ENCODE data around the gene GNB1L.
"Not testable (repeated sequence)": the region's sequence is repeated elsewhere in the genome, so short reads cannot be mapped to it uniquely, and the experiment has no call there.

GNB1L gene

DNA sequence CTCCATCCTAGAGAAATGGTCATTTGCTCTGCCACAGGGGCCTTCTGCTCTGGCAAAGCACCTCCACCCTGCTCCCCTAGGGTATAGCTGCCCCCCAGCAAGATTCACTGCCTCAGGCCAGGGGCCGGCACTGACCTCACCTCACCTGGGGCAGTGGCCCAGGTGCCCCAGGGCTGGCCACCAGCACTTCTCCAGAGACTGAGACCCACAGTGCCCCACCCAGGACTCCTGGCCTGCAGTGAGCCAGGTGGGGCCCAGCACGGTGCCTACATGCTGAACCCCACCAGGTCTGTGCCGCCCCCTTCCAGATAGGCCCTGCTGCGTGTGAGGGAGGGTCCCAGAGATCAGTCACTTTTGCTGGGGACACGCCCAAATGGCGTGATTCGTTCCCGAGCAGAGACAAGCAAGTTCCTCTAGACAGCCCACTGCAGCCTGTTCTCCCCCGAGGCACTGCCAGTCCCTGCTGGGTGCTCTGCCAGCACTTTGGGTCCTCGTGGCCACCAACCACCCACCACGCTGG, 10.8 kb downstream of the GNB1L start:
- no peak for DNase-seq (ENCODE audit: low read depth)

DNA sequence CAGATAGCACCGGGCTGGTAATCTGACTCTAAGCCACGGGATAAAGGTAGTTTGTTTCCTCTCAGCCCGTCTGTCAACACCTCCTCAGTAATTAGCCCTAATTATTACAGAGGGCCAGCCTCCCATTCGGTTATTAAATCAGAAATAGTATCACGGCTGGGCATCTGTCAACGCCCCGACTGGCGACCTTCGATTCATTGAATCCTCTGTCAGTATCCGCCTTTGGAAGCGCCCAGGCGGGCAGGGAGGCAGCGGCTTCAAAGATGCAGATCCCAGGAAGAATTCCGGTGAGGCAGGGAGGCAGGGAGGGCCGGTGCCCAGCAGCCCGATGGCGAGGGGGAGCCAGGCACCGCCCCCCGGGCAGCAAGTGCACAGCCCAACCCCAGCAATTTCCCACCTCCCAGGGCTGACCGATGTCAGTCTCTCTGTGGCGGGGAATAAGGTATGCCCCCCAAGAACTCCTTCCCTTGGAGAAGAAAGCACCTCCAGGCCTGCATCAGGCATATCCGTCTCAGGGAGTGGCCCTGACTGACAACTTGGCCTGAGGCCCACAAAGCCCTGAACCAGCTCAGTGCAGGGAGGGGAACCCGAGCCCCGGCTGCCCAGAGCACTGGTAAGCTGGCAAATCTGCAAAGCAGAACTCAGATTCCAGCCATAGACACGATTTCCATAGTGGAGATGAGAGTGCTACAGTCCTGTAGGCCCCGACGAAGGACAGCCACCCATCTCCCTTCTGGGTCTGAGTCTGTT, 11.4 kb downstream of the GNB1L start:
- no peak for DNase-seq (ENCODE audit: low read depth)

DNA sequence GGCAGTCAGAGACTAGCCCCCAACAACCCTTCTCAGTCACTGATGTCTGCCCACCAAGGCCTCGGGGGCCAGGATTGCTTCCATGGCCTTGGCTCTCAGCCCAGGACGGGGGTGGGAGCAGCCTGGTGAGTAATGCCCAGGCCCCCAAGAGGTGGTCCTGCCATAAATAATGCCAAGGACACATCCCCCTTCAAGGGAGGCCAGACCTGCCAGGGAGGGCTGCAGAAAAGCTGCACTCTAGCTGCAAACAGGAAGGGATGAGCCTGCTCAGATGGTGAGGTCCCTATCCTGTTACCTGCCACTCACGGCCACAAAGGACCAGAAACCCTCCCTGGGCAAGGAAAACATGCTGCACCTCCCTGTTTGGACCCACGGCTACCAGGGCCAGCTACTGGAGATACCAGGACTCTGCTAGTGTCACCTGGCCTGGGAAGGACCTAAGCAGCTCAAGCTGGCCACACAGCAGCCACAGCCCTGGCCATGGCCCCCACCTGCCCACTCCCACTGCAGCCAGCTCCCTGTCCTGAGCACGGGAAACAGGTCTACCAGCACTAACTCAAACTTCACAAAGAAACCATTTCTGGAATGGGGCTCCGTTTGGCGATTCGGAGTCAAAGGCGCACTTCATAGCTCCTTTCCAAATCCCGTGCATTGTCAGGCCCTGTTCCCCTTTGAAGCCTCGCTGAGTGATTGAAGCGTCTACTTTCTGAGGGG, 12.1 kb downstream of the GNB1L start:
- DNase-seq (ENCODE audit: low read depth): no peak

DNA sequence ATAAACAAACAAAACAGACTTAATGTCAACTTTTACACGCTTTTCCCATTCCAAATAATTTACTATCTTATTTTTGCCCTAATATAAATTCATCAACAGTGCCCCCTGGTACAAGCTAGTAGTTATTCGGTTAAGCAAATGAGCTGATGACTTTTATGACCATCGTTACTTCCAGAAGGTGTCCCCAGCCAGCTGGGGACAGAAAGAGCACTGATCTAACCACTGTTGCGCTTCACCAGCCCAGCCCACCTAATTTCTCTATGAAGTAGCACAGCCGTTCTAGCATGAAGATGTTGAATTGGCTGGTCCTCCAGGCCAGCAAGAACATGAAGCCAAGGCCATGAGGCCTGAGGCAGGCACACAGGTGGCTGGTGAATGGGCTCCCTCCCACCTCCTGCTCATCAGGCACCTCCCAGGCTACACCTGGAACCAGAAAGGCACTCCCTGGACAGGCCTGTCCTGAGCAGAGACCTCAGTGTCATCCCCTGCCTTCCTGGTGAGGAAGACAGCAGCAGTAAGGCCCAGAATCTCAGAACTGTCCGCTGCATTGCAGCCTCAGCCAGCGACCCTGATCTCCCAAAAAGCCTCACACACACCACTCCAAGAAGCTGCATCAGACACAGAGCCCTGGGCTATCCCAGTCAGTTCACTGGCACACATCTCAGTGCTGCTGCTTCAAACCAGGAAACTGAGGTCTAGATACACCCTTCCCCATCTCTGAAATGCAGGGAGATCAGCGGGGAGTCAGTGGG, 12.9 kb downstream of the GNB1L start:
- no peak for DNase-seq (ENCODE audit: low read depth)

DNA sequence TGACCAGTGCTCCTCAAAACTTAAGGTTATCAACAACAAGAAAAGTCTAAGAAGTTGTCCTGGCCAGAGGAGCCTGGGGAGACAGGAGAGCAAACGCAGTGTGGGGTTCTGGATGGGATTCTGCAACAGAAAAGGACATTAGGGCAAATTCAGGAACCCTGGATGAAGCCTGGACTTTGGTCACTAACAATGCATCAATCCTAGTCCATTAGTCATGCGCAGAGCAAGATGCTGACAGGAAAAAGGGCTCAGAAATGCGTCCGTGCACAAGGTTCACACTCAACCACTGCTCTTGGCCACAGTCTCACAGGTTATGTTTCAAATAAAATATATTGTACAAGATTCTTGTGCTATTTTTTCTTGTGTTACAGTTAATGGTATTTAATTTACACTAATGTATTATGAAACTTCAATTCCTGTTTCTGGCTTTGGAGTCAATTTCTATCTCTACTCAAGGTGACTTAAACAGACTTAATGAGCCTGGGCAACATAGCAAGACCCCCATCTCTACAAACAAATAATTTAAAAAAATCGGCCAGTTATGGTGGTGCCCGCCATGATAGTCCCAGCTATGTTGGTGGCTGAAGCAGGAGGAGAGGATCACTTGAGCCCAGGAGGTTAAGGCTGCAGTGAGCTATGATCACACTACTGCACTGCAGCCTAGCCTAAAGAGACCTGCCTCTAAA, 13.6 kb downstream of the GNB1L start:
- no peak for DNase-seq (ENCODE audit: low read depth)

DNA sequence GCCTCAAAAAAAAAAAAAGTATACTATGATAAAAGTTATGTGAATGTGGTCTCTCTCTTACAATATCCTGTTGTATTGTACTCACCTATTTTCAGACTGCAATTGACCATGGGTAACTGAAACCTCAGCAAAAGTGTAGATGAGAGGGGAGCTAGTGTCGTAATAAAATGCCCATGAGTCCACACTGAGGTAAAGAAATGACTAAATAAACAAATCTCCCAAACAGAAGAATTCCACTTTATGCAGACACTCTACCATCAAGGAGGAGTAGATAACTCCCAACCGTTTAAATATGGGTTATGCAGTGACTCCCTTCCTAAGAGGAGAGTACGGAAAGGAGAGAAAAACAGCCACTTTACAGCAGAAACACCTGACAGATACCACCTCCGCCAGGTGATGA, 14.6 kb downstream of the GNB1L start:
- DNase-seq (ENCODE audit: low read depth): no peak

DNA sequence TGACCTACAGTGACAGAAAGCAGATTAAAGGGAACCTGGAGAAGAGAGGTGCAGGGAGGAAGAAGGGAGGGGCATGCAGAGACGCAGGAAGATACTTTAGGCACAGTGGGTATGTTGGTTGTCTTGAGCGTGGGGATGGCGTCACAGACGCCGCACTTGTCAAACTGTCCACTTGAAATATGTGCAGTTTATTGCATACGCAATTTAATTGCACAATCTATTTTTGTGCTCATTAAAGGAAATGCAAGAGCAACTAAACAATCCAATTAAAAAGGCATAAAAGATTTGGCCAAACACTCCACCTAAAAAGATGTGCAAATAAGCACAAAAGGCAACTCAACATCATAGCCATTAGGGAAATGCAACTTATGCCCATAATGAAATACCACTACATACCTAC, 16.8 kb downstream of the GNB1L start:
- DNase-seq (ENCODE audit: low read depth): no peak

DNA sequence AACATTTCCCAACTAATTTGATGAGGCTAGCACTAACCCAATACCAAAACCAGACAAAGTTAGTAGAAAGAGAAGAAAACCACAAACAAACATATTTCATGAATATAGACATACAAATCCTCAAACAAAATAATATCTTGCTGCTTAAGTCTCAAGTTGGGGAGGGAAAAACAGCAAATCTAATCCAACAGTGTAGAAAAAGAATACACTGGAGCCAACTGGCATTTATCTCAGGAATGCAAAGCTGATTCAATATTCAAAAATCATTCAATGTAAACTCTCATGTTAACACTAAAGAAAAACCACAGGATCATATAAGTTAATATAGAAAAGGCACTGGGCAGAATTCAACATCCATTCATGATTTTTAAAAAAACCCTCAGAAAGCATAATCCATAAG, 18.2 kb downstream of the GNB1L start:
- no peak for DNase-seq (ENCODE audit: low read depth)

DNA sequence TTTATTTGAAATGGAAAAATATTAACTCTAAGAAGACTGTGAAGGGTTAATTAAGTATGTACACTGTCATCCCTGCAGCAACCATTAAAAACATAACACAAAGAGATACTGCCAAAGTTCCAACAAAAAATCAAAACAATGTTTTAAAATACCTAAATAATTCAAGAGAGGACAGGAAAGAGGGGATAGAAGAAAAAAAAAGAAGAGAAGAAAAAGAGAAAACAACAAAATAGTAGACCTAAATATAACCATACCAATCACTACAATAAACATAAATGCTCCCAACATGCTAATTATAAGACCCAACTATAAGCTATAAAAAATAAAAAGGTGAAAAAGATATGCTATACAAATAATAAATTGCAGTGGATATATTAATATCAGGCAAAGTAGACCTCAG, 20.1 kb downstream of the GNB1L start:
- DNase-seq (ENCODE audit: low read depth): no peak

DNA sequence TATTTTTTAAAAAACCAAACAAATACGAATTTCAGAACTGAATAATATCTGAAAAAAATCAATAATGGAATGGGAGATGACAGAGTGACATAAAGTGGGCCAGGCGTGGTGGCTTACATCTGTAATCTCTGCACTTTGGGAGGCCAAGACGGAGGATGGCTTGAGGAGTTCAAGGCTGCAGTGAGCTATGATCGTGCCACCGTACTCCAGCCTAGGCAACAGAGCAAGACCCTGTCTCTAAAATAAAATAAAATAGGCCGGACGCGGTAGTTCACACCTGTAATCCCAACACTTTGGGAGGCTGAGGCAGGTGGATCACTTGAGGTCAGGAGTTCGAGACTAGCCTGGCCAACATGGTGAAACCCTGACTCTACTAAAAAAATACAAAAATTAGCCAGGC, 21.3 kb downstream of the GNB1L start:
- not testable (repeated sequence) for DNase-seq (ENCODE audit: low read depth)

DNA sequence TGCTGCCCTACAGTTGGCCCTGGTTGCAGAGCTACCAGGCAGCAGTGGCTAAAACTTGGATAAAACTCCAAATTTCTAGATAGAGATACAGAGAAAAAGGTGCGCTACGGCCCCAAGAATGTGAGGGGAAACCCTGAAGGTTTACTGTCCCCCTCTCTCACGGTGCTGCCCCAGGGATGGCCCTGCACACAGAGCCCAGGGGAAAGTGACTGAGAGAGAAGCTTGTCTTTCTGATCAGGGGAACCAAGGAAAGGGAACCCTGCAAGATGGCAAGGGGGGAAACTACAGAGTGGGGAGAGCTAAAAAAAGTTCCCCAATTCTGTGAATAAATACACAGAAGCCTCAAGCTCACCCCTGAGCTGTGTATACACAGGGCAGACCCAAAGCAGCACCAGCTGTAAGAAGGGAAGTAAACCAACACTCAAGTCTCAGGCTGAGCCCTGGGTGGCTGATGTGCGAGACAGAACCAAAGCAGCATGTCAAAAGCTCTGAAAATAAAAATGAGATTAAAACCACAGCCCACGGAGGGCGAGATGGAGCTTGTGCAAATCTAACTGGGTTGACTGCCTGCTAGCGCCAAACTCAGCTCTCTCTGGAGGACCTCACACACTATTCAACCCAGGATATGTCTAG, 22.1 kb downstream of the GNB1L start:
- DNase-seq (ENCODE audit: low read depth): no peak

DNA sequence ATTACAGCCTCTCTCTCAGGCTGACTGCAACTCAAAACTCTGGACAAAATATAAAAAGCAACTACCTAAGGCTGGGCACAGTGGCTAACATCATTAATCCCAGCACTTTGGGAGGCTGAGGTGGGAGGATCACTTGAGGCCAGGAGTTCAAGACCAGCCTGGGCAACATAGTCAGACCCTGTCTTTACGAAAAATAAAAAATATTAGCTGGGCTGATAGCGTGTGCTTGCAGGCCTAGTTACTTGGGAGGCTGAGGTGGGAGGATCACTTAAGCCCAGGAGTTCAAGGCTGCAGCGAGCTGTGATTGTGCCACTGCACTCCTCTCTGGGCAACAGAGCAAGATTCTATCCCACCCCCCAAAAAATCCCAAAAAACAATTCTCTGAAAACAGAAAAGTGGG, 22.7 kb downstream of the GNB1L start:
- not testable (repeated sequence) for DNase-seq (ENCODE audit: low read depth)

DNA sequence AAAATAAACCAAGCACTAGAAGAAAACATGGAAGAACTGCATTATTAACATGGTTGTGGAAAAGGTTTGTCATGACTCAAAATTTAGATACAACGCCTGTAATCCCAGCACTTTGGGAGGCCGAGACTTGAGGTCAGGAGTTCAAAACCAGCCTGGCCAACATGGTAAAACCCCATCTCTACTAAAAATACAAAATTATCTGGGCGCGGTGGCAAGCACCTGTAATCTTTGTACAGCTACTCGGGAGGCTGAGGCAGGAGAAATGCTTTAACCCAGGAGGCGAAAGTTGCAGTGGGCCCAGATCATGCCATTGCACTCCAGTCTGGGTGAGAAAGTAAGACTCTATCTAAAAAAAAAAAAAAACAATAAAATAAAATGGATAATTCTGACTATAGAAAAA, 23.7 kb downstream of the GNB1L start:
- no peak for DNase-seq (ENCODE audit: low read depth)

DNA sequence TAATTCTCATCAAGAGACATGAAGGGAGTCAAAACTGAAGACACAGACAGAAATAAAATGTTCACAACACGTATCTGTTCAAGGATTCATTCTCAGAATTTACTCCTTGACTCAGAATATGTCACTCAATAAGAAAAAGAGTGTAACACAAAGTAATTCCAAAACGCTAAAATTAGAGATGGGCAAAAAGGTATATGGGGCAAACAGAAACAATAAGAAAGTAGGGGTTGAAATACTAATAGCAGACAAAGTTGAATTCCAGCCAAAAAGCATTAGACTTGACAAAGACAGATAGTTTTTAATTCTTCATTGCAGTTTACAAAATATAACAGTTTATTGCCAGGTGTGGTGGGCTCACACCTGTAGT, 26.7 kb downstream of the GNB1L start:
- no peak for DNase-seq (ENCODE audit: low read depth)

DNA sequence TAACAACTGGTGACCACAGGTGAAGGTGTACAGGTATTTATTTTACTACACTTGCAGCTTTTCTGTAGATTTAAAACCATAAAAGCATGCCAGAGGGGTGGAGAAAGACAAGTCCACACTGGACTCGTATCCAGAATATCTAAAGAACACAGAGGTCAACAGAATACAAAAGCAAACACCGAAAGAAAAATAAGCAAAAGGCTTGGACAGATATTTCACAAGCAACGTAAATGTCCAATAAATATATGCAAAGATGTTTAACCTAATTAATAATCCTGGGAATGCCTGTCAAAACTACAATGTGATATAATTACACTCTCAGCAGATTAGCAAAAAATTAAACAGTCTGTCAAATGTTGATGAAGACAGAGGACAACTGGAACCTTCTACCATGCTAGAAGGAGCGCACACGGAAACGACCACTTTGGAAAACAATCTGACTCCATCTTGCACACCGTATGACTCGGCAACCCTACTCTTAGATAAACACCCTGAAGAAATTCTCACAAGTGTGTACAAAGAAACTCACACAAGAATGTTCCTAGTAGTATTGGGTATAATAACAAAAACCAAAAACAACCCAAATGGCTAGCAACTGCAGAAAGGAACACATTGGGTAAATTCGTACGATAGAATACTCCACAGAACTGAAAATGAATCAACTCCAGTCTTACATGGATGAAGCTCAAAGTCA, 27.2 kb downstream of the GNB1L start:
- no peak for DNase-seq (ENCODE audit: low read depth)

DNA sequence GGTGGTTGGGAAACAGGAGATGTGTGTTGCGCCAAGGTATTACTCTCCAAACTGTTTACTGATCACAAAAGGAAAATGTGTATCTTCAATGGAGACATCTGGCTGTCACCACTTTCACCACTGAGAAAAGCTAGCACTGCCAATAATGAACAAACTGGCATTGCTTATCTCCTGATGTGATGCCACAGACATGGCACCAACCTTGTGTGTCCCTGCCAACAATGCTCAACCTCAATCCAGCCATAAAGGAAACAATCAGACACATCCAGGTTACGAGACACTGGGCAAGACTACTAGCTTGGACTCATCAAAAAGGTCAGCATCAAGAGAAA, 28.1 kb downstream of the GNB1L start:
- no peak for DNase-seq (ENCODE audit: low read depth)

DNA sequence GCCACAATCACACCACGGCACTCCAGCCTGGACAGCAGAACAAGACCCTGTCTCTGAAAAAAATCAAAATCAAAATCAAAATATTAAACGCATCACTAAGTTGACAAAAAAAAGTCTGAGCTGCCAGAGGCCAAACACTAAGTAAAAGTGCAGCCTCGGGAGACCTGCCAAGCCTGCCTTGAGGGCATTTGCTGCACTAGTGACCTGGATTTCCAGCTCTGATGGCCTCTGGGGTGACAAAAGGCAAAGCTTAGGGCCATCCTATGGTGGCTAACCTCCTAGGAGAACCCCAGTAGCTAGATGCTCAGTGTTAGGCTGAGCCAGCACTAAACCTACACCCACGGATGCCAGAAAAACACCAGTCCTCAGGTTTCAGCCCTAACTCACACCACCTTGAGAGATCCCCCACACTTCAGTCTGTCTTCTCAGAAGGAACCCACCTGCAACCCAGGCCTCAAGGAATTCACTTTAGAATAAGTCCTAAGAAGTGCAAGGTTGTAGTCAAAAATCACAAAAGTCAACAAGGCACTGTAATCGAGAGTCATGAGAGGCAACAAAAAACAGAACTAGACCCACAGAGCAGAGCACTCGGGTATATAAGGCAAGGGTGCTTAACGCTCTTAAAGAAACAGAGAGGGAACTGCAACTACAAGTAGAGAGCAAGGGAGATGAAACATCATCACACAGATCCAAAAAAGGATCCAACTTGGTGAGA, 28.6 kb downstream of the GNB1L start:
- no peak for DNase-seq (ENCODE audit: low read depth)

DNA sequence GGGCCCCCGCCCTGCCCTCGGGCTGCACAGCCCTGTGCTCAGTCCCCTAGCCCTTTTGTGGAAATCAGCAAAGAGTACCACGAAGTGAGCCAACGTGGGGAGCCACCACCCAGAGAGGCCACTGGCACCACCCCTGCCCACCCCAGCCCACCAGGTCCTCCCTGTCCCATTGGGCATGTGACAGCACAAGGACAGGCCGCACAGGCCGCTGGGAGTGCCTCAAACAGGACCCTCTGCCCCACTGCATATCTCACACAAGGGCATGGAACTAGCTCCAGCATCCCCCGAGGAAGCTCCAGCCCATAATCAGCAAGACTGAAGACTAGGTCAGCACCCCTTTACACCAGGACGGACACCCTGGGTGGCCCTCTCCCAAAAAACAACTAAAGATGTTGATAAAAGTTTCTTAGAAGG, 29.7 kb downstream of the GNB1L start:
- no peak for DNase-seq (ENCODE audit: low read depth)

DNA sequence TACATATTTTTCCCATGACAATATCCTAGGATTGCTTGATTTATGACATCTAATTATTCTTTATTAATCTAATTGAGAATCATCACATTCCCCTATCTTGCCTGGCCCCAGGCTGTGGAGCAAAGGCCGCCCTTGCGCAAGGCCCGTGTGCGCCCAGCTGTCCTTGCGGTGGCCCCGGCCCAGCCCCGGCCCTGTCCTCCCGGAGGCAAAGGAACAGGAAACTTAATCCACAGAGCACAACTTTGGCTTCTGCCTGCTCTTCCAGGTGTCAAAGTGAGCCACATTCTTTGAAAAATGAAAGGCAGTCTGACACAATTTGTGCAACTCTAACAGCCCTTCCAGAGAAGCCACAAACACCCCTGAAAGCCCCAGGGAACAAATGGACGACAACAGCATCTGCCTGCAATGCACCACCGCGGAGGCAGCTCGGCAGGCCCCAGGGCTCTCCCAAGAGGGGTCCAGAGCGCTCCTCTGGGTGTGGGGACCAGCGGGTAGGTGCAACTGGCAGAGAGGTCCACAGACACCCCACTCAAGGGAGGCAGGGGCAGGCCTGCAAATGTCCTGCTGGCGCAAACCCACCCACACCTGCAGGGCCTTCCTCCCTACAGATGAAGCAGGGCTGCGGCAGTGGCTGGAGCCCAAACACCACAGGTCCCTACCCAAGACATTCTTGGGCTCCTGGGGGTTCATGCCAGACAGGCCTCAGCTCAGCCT, 30.3 kb downstream of the GNB1L start:
- DNase-seq (ENCODE audit: low read depth): no peak

DNA sequence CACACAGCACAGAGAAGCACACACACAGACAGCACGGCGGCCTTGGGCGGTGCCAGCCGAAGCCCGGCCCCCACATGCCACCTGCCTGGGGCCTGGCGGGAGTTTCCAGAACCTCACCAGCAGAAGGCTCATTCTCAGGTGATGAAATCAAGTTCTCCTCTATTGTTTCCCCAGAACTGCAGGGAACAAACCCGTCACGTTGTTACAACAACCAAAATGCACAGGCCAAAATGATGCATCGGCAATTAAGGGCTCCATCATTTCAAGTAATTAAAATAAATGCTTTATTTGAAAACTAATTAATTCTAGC, 30.8 kb downstream of the GNB1L start:
- no peak for DNase-seq (ENCODE audit: low read depth)

Data from iris pigment epithelial cell (primary cell).